ENCODE measurements around the gene C12orf75. TPM values are rescaled to one million over a fixed set of nuclear protein-coding genes. Genes with fewer than 3 reads are reported as not detected.

Gene C12orf75
- total and polyA plus RNA-seq, 2 of the 13 experiments (the other 11 are each of a cell fraction or from before 2014, with no cell fraction given) = 16.1 to 19.8 TPM

- POLR2A ChIA-PET = no interaction called here
- DNase-seq (ENCODE audit: low spot score) (no peak), ATAC-seq (no peak), FAIRE-seq (no peak)
- 28% methylated on average over 7 of the region's 7 CpGs for WGBS (ENCODE audit: low lambda C conversion rate)
- H3K27ac ChIP-seq (ENCODE audit: extremely low read length, insufficient read depth, low read length) = no peak overlapping the region
- BruUV-seq (replicated peaks) = no TSS peak
- H3K4me3 ChIP-seq (replicated peaks in 1 of 3; ENCODE audit: insufficient read depth in 1 of 3, low read depth in 2 of 3, low read length in 3 of 3) = no peak overlapping the region
- H3K9me3 ChIP-seq (ENCODE audit: low read length) = no peaks in the 10 kb centered on the region
- no peaks in the 10 kb centered on the region for H3K4me1 ChIP-seq (ENCODE audit: insufficient read depth, low read length)
- no peaks in the 10 kb centered on the region for H3K36me3 ChIP-seq (replicated peaks in 1 of 2; ENCODE audit: control insufficient read depth in 1 of 2, insufficient read depth in 2 of 2, low read length in 2 of 2)
- in situ Hi-C loops (cut with HindIII; ENCODE audit: extremely low pct_ligation_motif_present, low pct_unique_long_range_greater_than_20kb) = no loop called here
- H2AFZ ChIP-seq (ENCODE audit: low read length) = no peak overlapping the region
- H3K79me2 ChIP-seq (ENCODE audit: insufficient read depth, low read length) = no peaks in the 10 kb centered on the region
- H3K4me2 ChIP-seq (ENCODE audit: low read depth, low read length) = no peak overlapping the region
- no peaks in the 10 kb centered on the region for H4K20me1 ChIP-seq (ENCODE audit: insufficient read depth, low read length)
- TF ChIP-seq NAIF1 (CRISPR knock-in tag; IDR thresholded peaks at IDR 0.05; ENCODE audit: borderline replicate concordance) (no peak), MED1 (CRISPR knock-in tag; IDR thresholded peaks at IDR 0.05) (no peak), SATB2 (CRISPR knock-in tag; IDR thresholded peaks at IDR 0.05) (no peak), ZNF143 (CRISPR knock-in tag; IDR thresholded peaks at IDR 0.05) (no peak), PRMT3 (CRISPR knock-in tag; IDR thresholded peaks at IDR 0.05; ENCODE audit: borderline replicate concordance, low read depth) (no peak), ZNF782 (CRISPR knock-in tag; IDR thresholded peaks at IDR 0.05; ENCODE audit: borderline replicate concordance) (no peak), ZNF614 (CRISPR knock-in tag; IDR thresholded peaks at IDR 0.05; ENCODE audit: borderline replicate concordance) (no peak), KDM4B (CRISPR knock-in tag; IDR thresholded peaks at IDR 0.05) (no peak), RERE (CRISPR knock-in tag; IDR thresholded peaks at IDR 0.05; ENCODE audit: low read depth) (no peak), ZNF569 (CRISPR knock-in tag; IDR thresholded peaks at IDR 0.05; ENCODE audit: borderline replicate concordance) (no peak), ZNF468 (CRISPR knock-in tag; IDR thresholded peaks at IDR 0.05) (no peak), ZNF484 (CRISPR knock-in tag; IDR thresholded peaks at IDR 0.05; ENCODE audit: borderline replicate concordance, low read depth) (no peak), ZNF703 (CRISPR knock-in tag; IDR thresholded peaks at IDR 0.05; ENCODE audit: borderline replicate concordance) (no peak), NR2F1 (CRISPR knock-in tag; IDR thresholded peaks at IDR 0.05) (no peak), ZNF598 (CRISPR knock-in tag; IDR thresholded peaks at IDR 0.05; ENCODE audit: borderline replicate concordance) (no peak), ZNF124 (CRISPR knock-in tag; IDR thresholded peaks at IDR 0.05) (no peak), ZNF33A (CRISPR knock-in tag; IDR thresholded peaks at IDR 0.05; ENCODE audit: borderline replicate concordance) (no peak), ZNF225 (CRISPR knock-in tag; IDR thresholded peaks at IDR 0.05) (no peak), ZNF564 (CRISPR knock-in tag; IDR thresholded peaks at IDR 0.05) (no peak), SMAD1 (CRISPR knock-in tag; IDR thresholded peaks at IDR 0.05; ENCODE audit: borderline replicate concordance, low read depth) (no peak)
- H3K27me3 ChIP-seq (ENCODE audit: control insufficient read depth in 1 of 2, insufficient read depth in 2 of 2, low read length in 2 of 2) = no peaks in the 10 kb centered on the region
- intact Hi-C loops (cut with micrococcal nuclease; ENCODE audit: unreplicated experiment) = no loop called here
- CTCF ChIA-PET (ENCODE audit: low intra/inter-chr PET ratio, low total read pairs) = no interaction called here
- H3K9ac ChIP-seq (ENCODE audit: insufficient read depth, low read depth, low read length) = no peak overlapping the region
Observed at GRCh38 chr12:105413911-105414487, 83.5 kb downstream of the C12orf75 start.

Measured in HepG2 (cell line).